Esophagus muscularis mucosa (tissue), 4 donors: ENCODE measurements around the gene FADD. TPM values are rescaled to one million over a fixed set of nuclear protein-coding genes. Genes with fewer than 3 reads are reported as not detected.

ENCODE experiments used
- DNase-seq: peaks from one replicate; pipeline ENCODE4 v3.0.0-alpha.2; 2017; ENCODE audit errors: extremely low spot score
- H3K27ac ChIP-seq, 4 donors: fragments of 200-600 bp; sonication (generic); replicated peaks in 1 of 4; 1 replicate in 3 of 4; 2 replicates in 1 of 4; pipeline ENCODE4 v1.5.1; 2016 to 2019; ENCODE audit warnings: mild to moderate bottlenecking in 1 of 4
- H3K27me3 ChIP-seq, 4 donors: fragments of 200-600 bp; sonication (generic); one replicate each; pipeline versions ENCODE4 v1.5.1 to v1.6.0; 2016 to 2019
- H3K36me3 ChIP-seq, 4 donors: fragments of 200-600 bp; sonication (generic); one replicate each; pipeline ENCODE4 v1.5.1; 2016 to 2019
- H3K4me1 ChIP-seq, 4 donors: fragments of 200-600 bp; sonication (generic); one replicate each; pipeline ENCODE4 v1.5.1; 2016 to 2019
- H3K4me3 ChIP-seq, 4 donors: fragments of 200-600 bp; sonication (generic); 1 replicate in 2 of 4; 2 replicates in 2 of 4; pipeline ENCODE4 v1.5.1; 2016 to 2019; ENCODE audit warnings: mild to moderate bottlenecking in 4 of 4, moderate library complexity in 1 of 4
- H3K9me3 ChIP-seq, 4 donors: fragments of 200-600 bp; sonication (generic); 1 replicate in 3 of 4; 2 replicates in 1 of 4; pipeline ENCODE4 v1.5.1; 2016 to 2019
- EP300 ChIP-seq: sonication (generic); formaldehyde crosslinking; IDR thresholded peaks from one replicate; pipeline ENCODE4 v1.6.1; 2017; ENCODE audit warnings: antibody characterized with exemption
- POLR2A ChIP-seq: fragments of 450-650 bp; IDR thresholded peaks from one replicate; pipeline ENCODE4 v1.6.1; 2017; ENCODE audit warnings: antibody characterized with exemption, moderate library complexity, mild to moderate bottlenecking, low read depth
- POLR2AphosphoS5 ChIP-seq, 2 donors: sonication (generic); formaldehyde crosslinking; IDR thresholded peaks; one replicate each; pipeline ENCODE4 v1.6.1; 2017; ENCODE audit warnings: antibody characterized with exemption in 2 of 2
- WGBS: methylation state at CpG from one replicate; pipeline ENCODE4 v1.1.5; 2018; 5-methylcytosine and 5-hydroxymethylcytosine counted together
- intact Hi-C: fragments of 100-400 bp; cut with DNase I; formaldehyde crosslinking; loops from one replicate; pipeline ENCODE4 v1.15.1; 2023
- total RNA-seq, 4 donors: library from RNA; depleted of rRNA; stranded (reverse); fragments of >200 nt; gene quantifications; one replicate each; pipeline versions ENCODE4 v1.1.0 to v1.2.1, GENCODE V29; 2016
- TF ChIP-seq, protein P1 (sequence below), 3 experiments: fragments of 200-600 bp in 2 of 3; fragments of 450-650 bp in 1 of 3; sonication (generic) in 2 of 3; IDR thresholded peaks; one replicate each; pipeline ENCODE4 v1.5.1; 2017 to 2019; ENCODE audit warnings: antibody characterized with exemption in 3 of 3, mild to moderate bottlenecking in 2 of 3, moderate library complexity in 1 of 3

Gene FADD
- total RNA-seq, 4 donors from 2014 or later: 14.5 to 33.3 (median 21.5) TPM

DNA sequence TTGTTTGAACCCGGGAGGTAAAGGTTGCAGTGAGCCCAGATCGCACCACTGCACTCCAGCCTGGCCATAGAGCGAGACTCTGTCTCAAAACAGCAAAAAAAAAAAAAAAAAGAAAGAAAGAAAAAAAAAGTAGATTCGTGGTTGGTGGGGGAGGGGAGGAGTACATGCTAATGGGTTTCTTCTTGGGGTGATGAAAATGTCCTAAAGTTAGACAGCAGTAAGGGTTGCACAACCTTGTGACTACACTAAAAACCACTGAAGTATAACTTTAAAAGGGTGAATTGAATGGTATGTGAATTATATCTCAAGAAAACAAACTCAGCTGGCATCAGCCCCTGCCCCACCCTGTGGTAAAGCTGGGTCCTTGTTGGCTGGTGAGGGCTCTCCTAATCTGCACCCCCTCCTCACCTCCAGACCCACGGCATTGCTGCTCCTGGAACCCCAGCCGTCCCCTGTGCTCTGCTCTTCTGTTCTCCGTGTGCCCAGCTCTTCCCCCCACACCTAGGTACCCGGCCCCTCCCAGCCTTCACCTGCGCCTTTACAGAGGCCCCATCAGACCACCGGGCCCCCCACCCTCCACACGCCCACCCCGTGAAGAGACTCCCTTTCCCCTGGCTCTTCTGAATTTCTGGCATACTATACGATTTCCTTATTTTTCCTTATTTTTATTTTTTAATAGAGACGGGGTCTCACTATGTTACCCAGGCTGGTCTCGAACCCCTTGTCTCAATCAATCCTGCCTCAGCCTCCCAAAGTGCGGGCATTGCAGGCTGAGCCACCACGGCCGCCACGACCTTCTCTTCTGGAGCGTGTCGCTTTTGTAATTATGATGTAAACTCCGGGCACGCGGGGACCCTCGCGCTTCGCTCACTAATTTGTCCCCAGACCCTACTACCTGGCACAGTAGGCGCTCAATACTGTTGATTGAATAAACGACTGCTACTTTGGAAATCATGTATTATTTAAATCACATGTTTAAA is 924 bp upstream of the FADD start:
- TF ChIP-seq, protein P1, sequence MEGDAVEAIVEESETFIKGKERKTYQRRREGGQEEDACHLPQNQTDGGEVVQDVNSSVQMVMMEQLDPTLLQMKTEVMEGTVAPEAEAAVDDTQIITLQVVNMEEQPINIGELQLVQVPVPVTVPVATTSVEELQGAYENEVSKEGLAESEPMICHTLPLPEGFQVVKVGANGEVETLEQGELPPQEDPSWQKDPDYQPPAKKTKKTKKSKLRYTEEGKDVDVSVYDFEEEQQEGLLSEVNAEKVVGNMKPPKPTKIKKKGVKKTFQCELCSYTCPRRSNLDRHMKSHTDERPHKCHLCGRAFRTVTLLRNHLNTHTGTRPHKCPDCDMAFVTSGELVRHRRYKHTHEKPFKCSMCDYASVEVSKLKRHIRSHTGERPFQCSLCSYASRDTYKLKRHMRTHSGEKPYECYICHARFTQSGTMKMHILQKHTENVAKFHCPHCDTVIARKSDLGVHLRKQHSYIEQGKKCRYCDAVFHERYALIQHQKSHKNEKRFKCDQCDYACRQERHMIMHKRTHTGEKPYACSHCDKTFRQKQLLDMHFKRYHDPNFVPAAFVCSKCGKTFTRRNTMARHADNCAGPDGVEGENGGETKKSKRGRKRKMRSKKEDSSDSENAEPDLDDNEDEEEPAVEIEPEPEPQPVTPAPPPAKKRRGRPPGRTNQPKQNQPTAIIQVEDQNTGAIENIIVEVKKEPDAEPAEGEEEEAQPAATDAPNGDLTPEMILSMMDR (IDR thresholded peaks at IDR 0.05): no peak
- TF ChIP-seq EP300 (no peak), POLR2A (no peak), POLR2AphosphoS5 (IDR thresholded peaks at IDR 0.05) (no peak)
- WGBS: 68% methylated on average over 29 of the region's 29 CpGs
- Histone ChIP-seq H3K9me3 (no peaks in the 10 kb centered on the region), H3K4me1 (peaks cover 19 to 34% (median 25%) of the 10 kb centered on the region in 4 donors), H3K36me3 (peaks cover 8 to 26% (median 19%) of the 10 kb centered on the region in 4 donors), H3K4me3 (peak overlapping the region; percentile 79 to 96 (median 92)), H3K27me3 (peaks cover 0 to 12% (median 0%) of the 10 kb centered on the region in 4 donors), H3K27ac (peak overlapping the region; percentile 85 to 96 (median 91))
- DNase-seq: no peak
- intact Hi-C loops: loop anchor here (5.0 kb wide), 1 partner anchor 200 kb away; no protein-coding TSS in a partner anchor

DNA sequence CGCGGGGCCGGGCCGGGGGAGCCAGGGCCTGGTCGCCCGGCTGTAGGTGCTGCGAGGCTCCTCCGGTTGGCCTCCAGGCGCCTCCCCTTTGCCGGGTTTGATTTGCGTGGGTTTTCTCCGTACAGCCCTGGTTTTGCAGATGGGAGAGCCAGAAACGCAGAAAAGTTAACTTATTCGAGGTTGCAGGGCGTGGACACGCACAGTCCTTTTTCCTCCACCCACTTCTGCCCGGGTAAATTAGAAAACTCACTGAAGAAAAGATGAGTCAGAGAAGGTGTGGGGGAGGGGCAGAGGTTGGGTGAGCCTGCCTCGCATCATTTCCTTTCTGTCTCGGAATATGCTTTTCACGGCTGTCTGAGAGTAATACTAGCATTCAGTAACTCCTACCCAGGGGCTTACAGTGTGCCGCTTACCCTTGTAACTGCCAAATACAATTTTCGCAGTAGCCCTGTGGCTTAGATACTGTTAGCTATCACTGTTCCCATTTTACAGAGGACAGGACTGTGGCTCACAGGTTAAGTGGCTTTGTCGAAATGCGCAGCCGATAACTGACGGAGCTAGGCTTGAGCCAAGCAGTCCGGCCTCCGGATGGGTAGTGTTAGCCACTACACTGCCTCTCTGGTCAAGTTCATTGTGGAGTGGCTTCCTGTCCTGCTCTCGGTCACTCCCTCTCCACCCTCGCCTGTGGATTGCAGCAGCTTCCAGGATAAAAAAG is 812 bp downstream of the FADD start:
- peaks cover 0 to 12% (median 0%) of the 10 kb centered on the region in 4 donors for H3K27me3 ChIP-seq
- 4% methylated on average over 24 of the region's 30 CpGs for WGBS
- no peak for DNase-seq
- no peaks in the 10 kb centered on the region for H3K9me3 ChIP-seq
- intact Hi-C loops: loop anchor here (5.0 kb wide), 1 partner anchor 198 kb away; no protein-coding TSS in a partner anchor
- peaks cover 22 to 39% (median 25%) of the 10 kb centered on the region in 4 donors for H3K4me1 ChIP-seq
- H3K36me3 ChIP-seq: peaks cover 15 to 43% (median 36%) of the 10 kb centered on the region in 4 donors
- H3K4me3 ChIP-seq: peak overlapping the region; percentile 79 to 96 (median 92)
- peak; percentile 30 to 35 for TF ChIP-seq POLR2AphosphoS5 (IDR thresholded peaks at IDR 0.05)
- no peak for TF ChIP-seq POLR2A
- peak overlapping the region; percentile 85 to 96 (median 91) for H3K27ac ChIP-seq

DNA sequence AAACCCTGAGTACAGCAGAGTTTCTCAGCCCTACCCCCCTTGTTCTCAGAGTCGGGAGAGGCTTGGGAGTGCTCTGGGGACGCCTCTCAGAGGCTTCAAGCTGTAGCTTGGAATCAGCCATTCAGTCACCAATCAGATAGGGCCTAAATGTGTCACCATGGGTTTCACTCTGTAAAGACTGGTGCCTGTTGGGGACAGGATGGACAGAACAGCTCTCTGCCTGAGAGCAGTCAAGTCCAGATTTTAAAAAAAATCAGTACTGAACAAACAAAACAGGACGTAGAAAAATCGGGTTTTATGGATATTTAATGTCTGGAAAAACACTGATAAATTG is 1.3 kb downstream of the FADD start:
- Histone ChIP-seq H3K27me3 (peaks cover 0 to 10% (median 0%) of the 10 kb centered on the region in 4 donors), H3K36me3 (peaks cover 15 to 49% (median 40%) of the 10 kb centered on the region in 4 donors), H3K4me3 (peak overlapping the region; percentile 79 to 96 (median 92)), H3K4me1 (peaks cover 22 to 39% (median 25%) of the 10 kb centered on the region in 4 donors), H3K27ac (peak overlapping the region; percentile 85 to 96 (median 91)), H3K9me3 (no peaks in the 10 kb centered on the region)
- no peak for TF ChIP-seq EP300
- TF ChIP-seq POLR2AphosphoS5 (IDR thresholded peaks at IDR 0.05): no peak
- no peak for TF ChIP-seq POLR2A
- TF ChIP-seq, protein P1 (IDR thresholded peaks at IDR 0.05): no peak
- no peak for DNase-seq
- intact Hi-C loops: loop anchor here (5.0 kb wide), 1 partner anchor 198 kb away; no protein-coding TSS in a partner anchor
- WGBS: 47% methylated on average over 3 of the region's 4 CpGs

DNA sequence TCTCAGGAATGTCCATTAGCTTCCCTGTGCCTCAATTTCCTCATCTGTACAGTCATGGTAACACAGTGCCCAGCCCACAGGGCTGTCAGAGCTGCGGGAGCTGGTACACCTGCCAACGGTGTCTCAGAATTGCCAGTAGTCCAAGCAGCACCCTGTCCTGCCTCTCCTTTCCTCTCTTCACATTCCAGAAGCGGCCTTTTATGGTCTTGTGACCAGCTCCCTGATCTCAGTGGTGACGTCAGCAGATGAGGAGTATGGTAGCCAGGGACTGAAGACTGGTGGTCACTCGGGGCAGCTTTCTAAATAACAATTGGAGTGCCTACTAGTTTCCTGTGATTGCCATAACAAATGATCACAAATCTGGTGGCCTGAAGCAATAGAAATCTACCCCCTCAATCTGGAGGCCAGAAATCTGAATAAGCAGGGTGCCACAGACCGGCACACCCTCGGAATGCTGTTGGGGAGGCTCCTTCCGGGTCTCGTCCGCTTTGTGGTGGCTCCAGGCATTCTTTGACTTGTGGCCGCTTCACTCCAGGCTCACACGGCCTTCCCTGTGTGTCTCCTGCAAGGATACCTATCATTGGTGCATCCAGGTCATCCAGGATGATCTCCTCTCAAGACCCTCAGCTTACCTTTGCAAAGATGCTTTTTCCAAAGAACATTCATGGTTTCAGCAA is 2.1 kb downstream of the FADD start:
- peaks cover 0 to 4% (median 0%) of the 10 kb centered on the region in 4 donors for H3K27me3 ChIP-seq
- TF ChIP-seq POLR2A: no peak
- TF ChIP-seq, protein P1 (IDR thresholded peaks at IDR 0.05): no peak
- no peak for TF ChIP-seq POLR2AphosphoS5 (IDR thresholded peaks at IDR 0.05)
- no peak for TF ChIP-seq EP300
- H3K4me3 ChIP-seq: no peak overlapping the region
- H3K9me3 ChIP-seq: no peaks in the 10 kb centered on the region
- 87% methylated on average over 11 of the region's 12 CpGs for WGBS
- DNase-seq: no peak
- peaks cover 22 to 42% (median 25%) of the 10 kb centered on the region in 4 donors for H3K4me1 ChIP-seq
- H3K36me3 ChIP-seq: peaks cover 15 to 51% (median 42%) of the 10 kb centered on the region in 4 donors
- H3K27ac ChIP-seq: peak overlapping the region in 3 of 4 donors; percentile 85 to 94 (median 88)
- intact Hi-C loops: loop anchor here (5.0 kb wide), 1 partner anchor 62 kb away; no protein-coding TSS in a partner anchor
